Measurements from ENCODE around the gene PSMF1.

GRCh38 chr20:1160496-1160895 is 42.1 kb downstream of the PSMF1 start:
- TF ChIP-seq CTCF (conservative IDR thresholded peaks at IDR 0.05; ENCODE audit: low read depth, low read length) (no peak), MAZ (IDR thresholded peaks at IDR 0.05; ENCODE audit: borderline replicate concordance, low read depth, low read length) (no peak)

All from IMR-90 (cell line).